Prostate gland (tissue), 2 donors: ENCODE measurements around the gene C9orf152. TPM values are rescaled to one million over a fixed set of nuclear protein-coding genes. Genes with fewer than 3 reads are reported as not detected.

ENCODE experiments used
- DNase-seq: peaks from one replicate; pipeline ENCODE4 v3.0.0-alpha.2; 2019; ENCODE audit warnings: low spot score
- H3K27ac ChIP-seq, 2 donors: fragments of 200-600 bp; sonication (generic); 2 replicates each; pipeline ENCODE4 v1.5.1; 2017 to 2019
- H3K27me3 ChIP-seq: fragments of 200-600 bp; sonication (generic); replicated peaks from 2 replicates; pipeline ENCODE4 v1.5.1; 2019; ENCODE audit not compliant: insufficient read depth
- H3K36me3 ChIP-seq, 2 donors: fragments of 200-600 bp; sonication (generic); 1 replicate in 1 of 2; 2 replicates in 1 of 2; pipeline versions ENCODE4 v1.5.1 to v1.8.1; 2017 to 2019
- H3K4me1 ChIP-seq: fragments of 200-600 bp; sonication (generic); replicated peaks from 2 replicates; pipeline ENCODE4 v1.5.1; 2019
- H3K4me3 ChIP-seq, 2 donors: fragments of 200-600 bp; sonication (generic); 2 replicates each; pipeline ENCODE4 v1.5.1; 2017 to 2019
- H3K9me3 ChIP-seq: fragments of 200-600 bp; sonication (generic); 2 replicates; pipeline ENCODE4 v1.5.1; 2017
- CTCF ChIP-seq, 4 experiments: fragments of 200-600 bp in 2 of 4; fragments of 450-650 bp in 2 of 4; sonication (generic) in 2 of 4; IDR thresholded peaks; 1 replicate in 3 of 4; 2 replicates in 1 of 4; pipeline ENCODE4 v1.5.1; 2016 to 2019; ENCODE audit warnings: antibody characterized with exemption in 4 of 4, mild to moderate bottlenecking in 2 of 4, moderate library complexity in 2 of 4
- POLR2A ChIP-seq: fragments of 450-650 bp; IDR thresholded peaks from one replicate; pipeline ENCODE4 v1.6.1; 2016; ENCODE audit warnings: antibody characterized with exemption, mild to moderate bottlenecking
- POLR2AphosphoS5 ChIP-seq: sonication (generic); formaldehyde crosslinking; IDR thresholded peaks from one replicate; pipeline ENCODE4 v1.6.1; 2017; ENCODE audit warnings: antibody characterized with exemption
- WGBS: methylation state at CpG from one replicate; pipeline ENCODE4 v1.1.5; 2018; 5-methylcytosine and 5-hydroxymethylcytosine counted together
- intact Hi-C: fragments of 100-400 bp; cut with DNase I; formaldehyde crosslinking; loops from one replicate; pipeline ENCODE4 v1.14.2; 2022
- total RNA-seq, 2 donors: library from RNA; depleted of rRNA; stranded (reverse); fragments of >200 nt; gene quantifications; one replicate each; pipeline ENCODE4 v1.1.0, GENCODE V29; 2016

The C9orf152 gene
- total RNA-seq, 2 donors from 2014 or later = 9.0 to 32.6 TPM

GRCh38 chr9:110192531-110193261 is 15.3 kb downstream of the C9orf152 start:
- TF ChIP-seq POLR2A (no peak), CTCF (IDR thresholded peaks at IDR 0.05) (no peak), POLR2AphosphoS5 (peak; percentile 42)
- no peaks in the 10 kb centered on the region for H3K36me3 ChIP-seq
- DNase-seq = no peak
- peak overlapping the region; percentile 47 to 52 for H3K27ac ChIP-seq
- intact Hi-C loops = no loop called here
- no peak overlapping the region for H3K4me3 ChIP-seq
- no peaks in the 10 kb centered on the region for H3K9me3 ChIP-seq
- 59% methylated on average over 5 of the region's 5 CpGs for WGBS
- no peaks in the 10 kb centered on the region for H3K27me3 ChIP-seq
- peaks cover 8% of the 10 kb centered on the region for H3K4me1 ChIP-seq

- H3K27ac ChIP-seq = no peak overlapping the region
- WGBS = 91% methylated on average over 2 of the region's 2 CpGs
- DNase-seq = no peak
Measured at GRCh38 chr9:110191615-110192014, 16.3 kb downstream of the C9orf152 start.

GRCh38 chr9:110189559-110190320 is 18.2 kb downstream of the C9orf152 start:
- H3K27ac ChIP-seq = peak overlapping the region; percentile 61 to 78
- intact Hi-C loops = loop anchor here (10.0 kb wide), 2 partner anchors 65 to 235 kb away; partner anchors contain the start of gene TXN
- 67% methylated on average over 6 of the region's 6 CpGs for WGBS

More at GRCh38 chr9:110191615-110192014, 16.3 kb downstream of the C9orf152 start:
- Histone ChIP-seq H3K27me3 (no peaks in the 10 kb centered on the region), H3K4me3 (no peak overlapping the region), H3K4me1 (peaks cover 8% of the 10 kb centered on the region), H3K9me3 (no peaks in the 10 kb centered on the region), H3K36me3 (no peaks in the 10 kb centered on the region)
- intact Hi-C loops = no loop called here
- TF ChIP-seq POLR2AphosphoS5 (no peak), POLR2A (no peak), CTCF (IDR thresholded peaks at IDR 0.05) (no peak)

GRCh38 chr9:110188991-110189390 is 19.0 kb downstream of the C9orf152 start:
- Histone ChIP-seq H3K4me1 (peaks cover 8% of the 10 kb centered on the region), H3K36me3 (no peaks in the 10 kb centered on the region), H3K4me3 (no peak overlapping the region), H3K9me3 (no peaks in the 10 kb centered on the region), H3K27me3 (no peaks in the 10 kb centered on the region), H3K27ac (peak overlapping the region; percentile 61 to 78)
- peak; percentile 94 for DNase-seq
- TF ChIP-seq POLR2AphosphoS5 (peak; percentile 99), CTCF (IDR thresholded peaks at IDR 0.05) (no peak)
- intact Hi-C loops = loop anchor here (10.0 kb wide), 2 partner anchors 66 to 236 kb away; partner anchors contain the start of gene TXN
- 7% methylated on average over 4 of the region's 4 CpGs for WGBS

More at GRCh38 chr9:110189559-110190320, 18.2 kb downstream of the C9orf152 start:
- H3K27me3 ChIP-seq = no peaks in the 10 kb centered on the region
- H3K4me3 ChIP-seq = no peak overlapping the region
- H3K9me3 ChIP-seq = no peaks in the 10 kb centered on the region
- no peak for TF ChIP-seq POLR2AphosphoS5
- TF ChIP-seq POLR2A = no peak
- TF ChIP-seq CTCF (IDR thresholded peaks at IDR 0.05) = no peak
- peaks cover 8% of the 10 kb centered on the region for H3K4me1 ChIP-seq
- H3K36me3 ChIP-seq = no peaks in the 10 kb centered on the region
- no peak for DNase-seq
